A549 treated with CpdA at 1 μM for 4 hours (cell line): ENCODE data around the gene EPB41L4A. TPM values are rescaled to one million over a fixed set of nuclear protein-coding genes. Genes with fewer than 3 reads are reported as not detected.

Experiments used
- total RNA-seq: library from RNA; stranded (reverse); fragments of 200-300 nt; extraction: Qiagen RNA extraction; gene quantifications from 5 replicates; pipeline ENCODE4 v1.2.3, GENCODE V29; 2022; ENCODE audit warnings: low read depth

Gene EPB41L4A
- total RNA-seq = 1.3 to 2.1 TPM (median 1.5 TPM) in 5 replicates

GRCh38 chr5:112419164-112419985 lies at the start of gene EPB41L4A:
EPB41L4A (minus strand) TSS chr5:112419277; CDS start chr5:112419039, 238 bp downstream.

